ENCODE results near the gene OR2F2. TPM values are rescaled to one million over a fixed set of nuclear protein-coding genes. Genes with fewer than 3 reads are reported as not detected.

OR2F2 gene
- total RNA-seq, 1 donor from 2014 or later: 0.23 TPM

GRCh38 chr7:143913945-143914615, 21.0 kb upstream of the OR2F2 start:
- DNase-seq (ENCODE audit: extremely low read depth, low read depth, low spot score): no peak

- no peak for DNase-seq (ENCODE audit: extremely low read depth, low read depth, low spot score)
Measured at GRCh38 chr7:143914938-143915652, 19.9 kb upstream of the OR2F2 start.

GRCh38 chr7:143924851-143925250, 10.2 kb upstream of the OR2F2 start:
- no peak for DNase-seq (ENCODE audit: extremely low read depth, low read depth, low spot score)

- no peak for DNase-seq (ENCODE audit: extremely low read depth, low read depth, low spot score)
Measured at GRCh38 chr7:143929224-143929920, 5.7 kb upstream of the OR2F2 start.

- no peak for DNase-seq (ENCODE audit: extremely low read depth, low read depth, low spot score)
Measured at GRCh38 chr7:143931739-143932138, 3.3 kb upstream of the OR2F2 start.

GRCh38 chr7:143936087-143937009, 1.3 kb downstream of the OR2F2 start:
- no peak for DNase-seq (ENCODE audit: extremely low read depth, low read depth, low spot score)

- no peak for DNase-seq (ENCODE audit: extremely low read depth, low read depth, low spot score)
Measured at GRCh38 chr7:143938379-143939243, 3.6 kb downstream of the OR2F2 start.

GRCh38 chr7:143945423-143945822, 10.4 kb downstream of the OR2F2 start:
- no peak for DNase-seq (ENCODE audit: extremely low read depth, low read depth, low spot score)

- DNase-seq (ENCODE audit: extremely low read depth, low read depth, low spot score): no peak
Measured at GRCh38 chr7:143947111-143947510, 12.1 kb downstream of the OR2F2 start.

- DNase-seq (ENCODE audit: extremely low read depth, low read depth, low spot score): no peak
Measured at GRCh38 chr7:143948733-143949132, 13.7 kb downstream of the OR2F2 start.

GRCh38 chr7:143953421-143953820, 18.4 kb downstream of the OR2F2 start:
- no peak for DNase-seq (ENCODE audit: extremely low read depth, low read depth, low spot score)

GRCh38 chr7:143954135-143954534, 19.1 kb downstream of the OR2F2 start:
- DNase-seq (ENCODE audit: extremely low read depth, low read depth, low spot score): no peak

GRCh38 chr7:143954544-143954943, 19.5 kb downstream of the OR2F2 start, which contains the start of gene OR2F1:
Gene OR2F1, plus strand, starts transcription at chr7:143954844. Its CDS starts 5,127 bp downstream, at chr7:143959971.
- no peak for DNase-seq (ENCODE audit: extremely low read depth, low read depth, low spot score)

- no peak for DNase-seq (ENCODE audit: extremely low read depth, low read depth, low spot score)
Measured at GRCh38 chr7:143958781-143959180, 23.7 kb downstream of the OR2F2 start.

GRCh38 chr7:143960813-143961610, 26.0 kb downstream of the OR2F2 start:
- DNase-seq (ENCODE audit: extremely low read depth, low read depth, low spot score): no peak

- DNase-seq (ENCODE audit: extremely low read depth, low read depth, low spot score): no peak
Measured at GRCh38 chr7:143965280-143965679, 30.2 kb downstream of the OR2F2 start.

- no peak for DNase-seq (ENCODE audit: extremely low read depth, low read depth, low spot score)
Measured at GRCh38 chr7:143967398-143967797, 32.4 kb downstream of the OR2F2 start.

- DNase-seq (ENCODE audit: extremely low read depth, low read depth, low spot score): no peak
Measured at GRCh38 chr7:143973870-143974416, 38.9 kb downstream of the OR2F2 start.

GRCh38 chr7:143974459-143974858, 39.4 kb downstream of the OR2F2 start:
- DNase-seq (ENCODE audit: extremely low read depth, low read depth, low spot score): no peak

All from glomerular endothelial cell (primary cell).